GM23248 (cell line): Measurements from ENCODE around the gene UTP4. TPM values are rescaled to one million over a fixed set of nuclear protein-coding genes. Genes with fewer than 3 reads are reported as not detected.
"Not testable (repeated sequence)": the region's sequence is repeated elsewhere in the genome, so short reads cannot be mapped to it uniquely, and the experiment has no call there.

ENCODE experiments used
- DNase-seq: peaks from one replicate; pipeline ENCODE4 v3.0.0-alpha.2; 2015
- H2AFZ ChIP-seq: fragments of 200-600 bp; sonication (generic); 2 replicates; pipeline ENCODE4 v1.6.1; 2016; ENCODE audit warnings: antibody characterized with exemption
- H3F3A ChIP-seq: fragments of 200-600 bp; sonication (generic); 2 replicates; pipeline ENCODE4 v1.6.1; 2016; ENCODE audit warnings: mild to moderate bottlenecking, antibody characterized with exemption, mixed run types; ENCODE audit not compliant: insufficient read depth
- H3K27ac ChIP-seq: fragments of 200-600 bp; sonication (generic); 2 replicates; pipeline ENCODE4 v1.5.1; 2016; ENCODE audit warnings: mild to moderate bottlenecking
- H3K27me3 ChIP-seq: fragments of 200-600 bp; sonication (generic); replicated peaks from 2 replicates; pipeline ENCODE4 v1.6.1; 2016; ENCODE audit warnings: mild to moderate bottlenecking; ENCODE audit not compliant: insufficient read depth
- H3K36me3 ChIP-seq: fragments of 200-600 bp; sonication (generic); 2 replicates; pipeline ENCODE4 v1.6.1; 2016; ENCODE audit warnings: low read depth, mild to moderate bottlenecking
- H3K4me1 ChIP-seq: fragments of 200-600 bp; sonication (generic); 2 replicates; pipeline ENCODE4 v1.6.1; 2016; ENCODE audit warnings: mild to moderate bottlenecking; ENCODE audit not compliant: insufficient read depth
- H3K4me2 ChIP-seq: fragments of 200-600 bp; sonication (generic); one replicate; pipeline ENCODE4 v1.6.1; 2016; ENCODE audit warnings: mild to moderate bottlenecking; ENCODE audit not compliant: unreplicated experiment
- H3K4me3 ChIP-seq: fragments of 200-600 bp; sonication (generic); 2 replicates; pipeline ENCODE4 v1.5.1; 2016; ENCODE audit warnings: mild to moderate bottlenecking
- H3K79me2 ChIP-seq: fragments of 200-600 bp; sonication (generic); 2 replicates; pipeline ENCODE4 v1.6.1; 2016; ENCODE audit warnings: mild to moderate bottlenecking; ENCODE audit not compliant: insufficient read depth
- H3K9ac ChIP-seq: fragments of 200-600 bp; sonication (generic); 2 replicates; pipeline ENCODE4 v1.6.1; 2016; ENCODE audit warnings: mild to moderate bottlenecking
- H3K9me2 ChIP-seq: fragments of 200-600 bp; sonication (generic); 2 replicates; pipeline ENCODE4 v1.6.1; 2016; ENCODE audit warnings: mixed run types, mild to moderate bottlenecking, moderate library complexity; ENCODE audit not compliant: insufficient read depth
- H3K9me3 ChIP-seq: fragments of 200-600 bp; sonication (generic); one replicate; pipeline ENCODE4 v1.6.1; 2017; ENCODE audit warnings: low read depth
- H4K20me1 ChIP-seq: fragments of 200-600 bp; sonication (generic); 2 replicates; pipeline ENCODE4 v1.6.0; 2016; ENCODE audit not compliant: insufficient read depth
- EZH2 ChIP-seq: fragments of 200-600 bp; sonication (generic); IDR thresholded peaks from 2 replicates; pipeline ENCODE4 v1.6.1; 2018; ENCODE audit warnings: antibody characterized with exemption, mild to moderate bottlenecking; ENCODE audit not compliant: insufficient read depth, poor library complexity, severe bottlenecking
- EZH2phosphoT487 ChIP-seq: fragments of 200-600 bp; sonication (generic); IDR thresholded peaks from 2 replicates; pipeline ENCODE4 v1.6.1; 2018; ENCODE audit warnings: antibody characterized with exemption, moderate library complexity, mild to moderate bottlenecking, low read depth; ENCODE audit not compliant: insufficient read depth
- WGBS, 2 experiments: methylation state at CpG; one replicate each; pipeline ENCODE4 v1.1.6; 2015 to 2017; ENCODE audit warnings: low lambda C conversion rate in 2 of 2, low coverage in 1 of 2; ENCODE audit errors: missing lambda C conversion rate in 2 of 2; 5-methylcytosine and 5-hydroxymethylcytosine counted together
- in situ Hi-C: fragments of 300-500 bp; cut with MboI; formaldehyde crosslinking; loops from 2 replicates; pipeline ENCODE4 v1.15.0; 2020
- polyA plus RNA-seq: library from polyadenylated mRNA; unstranded; fragments of >200 nt; fragmentation: Nextera tagmentation; extraction: Ambion mirVana; gene quantifications from 2 replicates; pipeline ENCODE4 v1.2.1, GENCODE V29; 2016
- total RNA-seq: library from RNA; depleted of rRNA; stranded (reverse); fragments of >200 nt; shearing (Covaris generic); gene quantifications from 2 replicates; pipeline ENCODE4 v1.2.3, GENCODE V29; 2014

The UTP4 gene
- total and polyA plus RNA-seq, 2 experiments from 2014 or later: 17.8 to 54.8 TPM

DNA sequence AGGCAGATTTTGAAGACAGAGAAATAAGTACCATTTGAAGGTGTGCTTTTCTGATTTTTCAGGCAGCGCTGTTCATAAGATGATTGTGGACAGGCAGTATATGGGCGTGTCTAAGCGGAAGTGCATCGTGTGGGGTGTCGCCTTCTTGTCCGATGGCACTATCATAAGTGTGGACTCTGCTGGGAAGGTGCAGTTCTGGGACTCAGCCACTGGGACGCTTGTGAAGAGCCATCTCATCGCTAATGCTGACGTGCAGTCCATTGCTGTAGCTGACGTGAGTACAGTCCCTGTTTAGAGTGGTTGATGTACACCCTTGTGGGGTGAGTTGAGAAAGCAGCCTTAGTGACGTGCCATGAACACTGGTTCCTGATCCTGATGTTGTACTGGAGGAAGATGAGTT, 10.7 kb downstream of the UTP4 start:
- in situ Hi-C loops: no loop called here
- H3F3A ChIP-seq: no peaks in the 10 kb centered on the region
- H3K27me3 ChIP-seq: no peaks in the 10 kb centered on the region
- no peak overlapping the region for H2AFZ ChIP-seq
- no peaks in the 10 kb centered on the region for H4K20me1 ChIP-seq
- H3K27ac ChIP-seq: no peak overlapping the region
- H3K79me2 ChIP-seq: peaks cover 61% of the 10 kb centered on the region
- WGBS, 2 experiments: 90 to 94% methylated on average over 11 of the region's 11 CpGs
- DNase-seq: peak; percentile 12
- H3K36me3 ChIP-seq: peaks cover 57% of the 10 kb centered on the region
- H3K9me3 ChIP-seq: no peaks in the 10 kb centered on the region
- no peaks in the 10 kb centered on the region for H3K9me2 ChIP-seq
- no peak overlapping the region for H3K9ac ChIP-seq
- TF ChIP-seq EZH2 (no peak), EZH2phosphoT487 (no peak)
- H3K4me3 ChIP-seq: no peak overlapping the region
- H3K4me2 ChIP-seq: no peak overlapping the region
- no peaks in the 10 kb centered on the region for H3K4me1 ChIP-seq

DNA sequence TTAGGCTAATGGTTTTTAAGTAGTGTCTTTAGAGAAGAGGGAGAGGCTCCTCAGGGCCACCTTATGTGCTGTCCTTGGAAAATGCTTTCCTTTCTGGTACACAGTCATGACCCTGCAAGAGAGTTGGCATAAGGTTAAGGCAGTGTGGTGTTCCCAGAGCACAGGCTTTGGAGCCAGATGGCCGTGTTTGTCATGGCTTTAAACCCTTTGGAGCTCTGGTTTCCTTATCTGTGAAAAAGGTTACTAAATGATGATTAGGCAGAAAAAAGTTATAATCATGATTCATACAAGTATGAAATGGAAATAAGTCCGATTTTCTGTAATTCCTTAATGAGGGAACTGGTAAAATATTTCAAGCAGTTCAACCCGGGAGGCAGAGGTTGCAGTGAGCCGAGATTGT, 13.2 kb downstream of the UTP4 start:
- no peak overlapping the region for H3K4me2 ChIP-seq
- 0 out of 2 replicates have a peak, but pooled peaks cover 6% of the 10 kb centered on the region for H3F3A ChIP-seq
- H3K79me2 ChIP-seq: peaks cover 52% of the 10 kb centered on the region
- no peaks in the 10 kb centered on the region for H4K20me1 ChIP-seq
- TF ChIP-seq EZH2: no peak
- TF ChIP-seq EZH2phosphoT487: no peak
- H3K36me3 ChIP-seq: peaks cover 45% of the 10 kb centered on the region
- no peak overlapping the region for H3K27ac ChIP-seq
- H3K4me3 ChIP-seq: no peak overlapping the region
- in situ Hi-C loops: no loop called here
- no peaks in the 10 kb centered on the region for H3K9me3 ChIP-seq
- no peak overlapping the region for H3K9ac ChIP-seq
- H3K9me2 ChIP-seq: no peaks in the 10 kb centered on the region
- H3K27me3 ChIP-seq: no peaks in the 10 kb centered on the region
- DNase-seq: peak; percentile 30
- 66 to 69% methylated on average over 4 of the region's 4 CpGs for WGBS, 2 experiments
- H2AFZ ChIP-seq: no peak overlapping the region
- no peaks in the 10 kb centered on the region for H3K4me1 ChIP-seq

DNA sequence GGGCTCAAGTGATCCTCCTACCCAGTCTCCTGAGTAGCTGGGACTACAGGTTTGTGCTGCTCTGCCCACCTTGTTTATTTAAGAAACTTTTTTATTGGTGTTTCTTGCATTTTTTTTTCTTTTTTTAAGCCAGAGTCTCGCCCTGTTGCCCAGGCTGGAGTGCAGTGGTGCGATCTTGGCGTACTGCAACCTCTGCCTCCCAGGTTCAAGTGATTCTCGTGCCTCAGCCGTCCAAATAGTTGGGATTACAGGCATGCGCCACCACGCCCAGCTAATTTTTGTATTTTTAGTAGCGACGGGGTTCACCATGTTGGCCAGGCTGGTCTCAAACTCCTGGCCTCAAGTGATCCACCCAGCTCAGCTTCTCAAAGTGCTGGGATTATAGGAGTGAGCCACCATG, 17.2 kb downstream of the UTP4 start:
- DNase-seq, H3K9me3 ChIP-seq, H3K4me1 ChIP-seq, H3K4me3 ChIP-seq, H4K20me1 ChIP-seq, H3K9me2 ChIP-seq, H3K4me2 ChIP-seq, H2AFZ ChIP-seq, H3K27ac ChIP-seq, H3K9ac ChIP-seq, H3K27me3 ChIP-seq: not testable (repeated sequence)
- Histone ChIP-seq H3K79me2 (peaks cover 28% of the 10 kb centered on the region; the same call in 1 of the 2 replicates), H3F3A (peaks cover 21% of the 10 kb centered on the region; the same call in 1 of the 2 replicates), H3K36me3 (peaks cover 36% of the 10 kb centered on the region)
- WGBS, 2 experiments: 74 to 79% methylated on average over 9 of the region's 9 CpGs
- in situ Hi-C loops: loop anchor here (5.0 kb wide), 1 partner anchor 143 kb away; no protein-coding TSS in a partner anchor

DNA sequence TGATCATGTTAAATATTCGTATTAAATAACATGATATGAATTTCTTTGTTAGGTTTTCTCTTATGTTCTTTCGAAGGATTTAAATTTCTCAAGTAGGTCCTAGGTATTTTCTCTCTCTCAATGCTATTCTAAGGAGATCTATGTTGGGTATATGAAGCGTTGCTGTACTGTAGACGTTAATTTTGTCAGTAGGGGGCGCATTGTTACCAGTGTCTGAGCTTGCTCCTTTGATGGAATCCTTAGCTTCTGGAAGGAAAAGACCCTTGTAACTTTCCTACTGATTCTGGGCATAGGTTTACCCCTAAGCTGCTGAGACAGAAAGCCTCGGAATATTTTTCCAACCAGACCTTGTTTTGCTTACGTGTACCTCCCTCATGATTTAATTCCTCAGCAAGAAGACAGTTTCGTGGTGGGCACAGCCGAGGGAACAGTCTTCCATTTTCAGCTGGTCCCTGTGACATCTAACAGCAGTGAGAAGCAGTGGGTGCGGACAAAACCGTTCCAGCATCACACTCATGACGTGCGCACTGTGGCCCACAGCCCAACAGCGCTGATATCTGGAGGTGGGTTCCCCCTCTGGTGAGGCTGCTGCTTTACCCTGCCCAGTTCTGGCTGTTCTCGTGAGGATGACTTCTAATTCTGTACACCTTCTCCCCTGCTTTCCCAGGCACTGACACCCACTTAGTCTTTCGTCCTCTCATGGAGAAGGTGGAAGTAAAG, 17.9 kb downstream of the UTP4 start:
- Histone ChIP-seq H3K27me3 (no peaks in the 10 kb centered on the region), H3K79me2 (peaks cover 24% of the 10 kb centered on the region; the same call in 1 of the 2 replicates), H2AFZ (no peak overlapping the region), H3K4me1 (no peaks in the 10 kb centered on the region), H3K36me3 (peaks cover 37% of the 10 kb centered on the region), H3K27ac (no peak overlapping the region), H3K9ac (no peak overlapping the region), H3K9me3 (no peaks in the 10 kb centered on the region), H3K4me3 (no peak overlapping the region), H3F3A (peaks cover 21% of the 10 kb centered on the region; the same call in 1 of the 2 replicates), H4K20me1 (no peaks in the 10 kb centered on the region), H3K9me2 (no peaks in the 10 kb centered on the region), H3K4me2 (no peak overlapping the region)
- WGBS, 2 experiments: 53% methylated on average over 16 of the region's 16 CpGs
- DNase-seq: peak; percentile 79
- TF ChIP-seq EZH2phosphoT487: no peak
- TF ChIP-seq EZH2: no peak
- in situ Hi-C loops: loop anchor here (5.0 kb wide), 1 partner anchor 142 kb away; no protein-coding TSS in a partner anchor

DNA sequence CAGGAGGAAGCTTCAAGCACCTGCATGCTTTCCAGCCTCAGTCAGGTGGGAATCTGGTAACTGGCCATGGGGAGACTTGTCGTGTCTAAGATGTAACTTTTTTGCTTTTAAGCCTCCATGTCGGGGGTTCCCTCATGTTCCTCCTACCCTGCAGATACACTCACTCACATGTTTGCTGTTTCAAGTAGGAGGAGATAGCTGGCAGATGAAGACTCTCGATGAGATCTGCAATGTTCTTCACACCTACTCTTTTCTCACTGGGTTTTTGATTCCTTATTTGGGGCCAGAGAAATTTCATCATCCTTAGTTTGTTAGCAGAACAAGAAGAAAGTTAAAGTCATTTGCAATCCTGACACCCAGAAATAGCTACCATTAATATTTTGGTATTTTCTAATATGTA, 24.7 kb downstream of the UTP4 start:
- Histone ChIP-seq H3F3A (peaks cover 14% of the 10 kb centered on the region; the same call in 1 of the 2 replicates), H3K79me2 (no peaks in the 10 kb centered on the region), H3K9me3 (no peaks in the 10 kb centered on the region), H3K9me2 (no peaks in the 10 kb centered on the region), H3K4me1 (no peaks in the 10 kb centered on the region), H3K4me3 (no peak overlapping the region), H2AFZ (no peak overlapping the region), H4K20me1 (no peaks in the 10 kb centered on the region), H3K27me3 (no peaks in the 10 kb centered on the region), H3K27ac (no peak overlapping the region), H3K4me2 (no peak overlapping the region), H3K36me3 (peaks cover 53% of the 10 kb centered on the region), H3K9ac (no peak overlapping the region)
- no peak for DNase-seq
- TF ChIP-seq EZH2: no peak
- TF ChIP-seq EZH2phosphoT487: no peak
- in situ Hi-C loops: no loop called here
- 67 to 70% methylated on average over 3 of the region's 3 CpGs for WGBS, 2 experiments
